Measurements from ENCODE around the gene AAK1.
"Not testable (repeated sequence)": the region's sequence is repeated elsewhere in the genome, so short reads cannot be mapped to it uniquely, and the experiment has no call there.

Gene AAK1

GRCh38 chr2:69660637-69661036 is 17.1 kb upstream of the AAK1 start:
- no peak for DNase-seq (ENCODE audit: insufficient read length, low spot score)
- no peak for FAIRE-seq
- TF ChIP-seq CTCF (IDR thresholded peaks at IDR 0.05; ENCODE audit: insufficient read depth, missing control alignments): no peak

DNA sequence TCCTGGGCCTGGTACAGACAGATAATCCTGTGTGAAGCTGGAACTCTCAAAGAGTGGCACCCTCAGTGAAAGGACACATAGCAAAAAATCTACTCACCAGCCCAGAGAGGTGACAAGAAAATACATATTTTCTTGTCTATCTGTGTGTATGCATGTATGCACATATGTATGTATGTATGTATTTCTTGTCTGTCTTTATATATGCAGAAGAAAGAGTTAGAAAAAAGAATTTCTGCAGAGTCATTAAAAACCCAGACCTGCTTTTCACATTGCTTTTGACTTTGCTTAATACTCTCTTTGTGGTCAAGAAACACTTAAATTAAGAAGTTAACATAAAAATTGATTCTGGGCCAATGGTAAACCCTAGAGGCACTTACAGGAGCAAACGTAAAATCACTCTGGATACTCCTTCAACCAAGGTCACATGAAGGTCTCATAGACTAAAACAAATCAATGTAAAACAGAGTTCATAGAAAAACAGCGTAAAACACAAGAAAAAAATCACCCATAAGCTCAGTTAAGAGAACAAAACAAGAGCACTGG is 16.5 kb upstream of the AAK1 start:
- TF ChIP-seq CTCF (IDR thresholded peaks at IDR 0.05; ENCODE audit: insufficient read depth, missing control alignments): no peak
- no peak for FAIRE-seq
- no peak for DNase-seq (ENCODE audit: insufficient read length, low spot score)

GRCh38 chr2:69659349-69659748 is 15.8 kb upstream of the AAK1 start:
- DNase-seq (ENCODE audit: insufficient read length, low spot score) (no peak), FAIRE-seq (no peak)
- no peak for TF ChIP-seq CTCF (IDR thresholded peaks at IDR 0.05; ENCODE audit: insufficient read depth, missing control alignments)

DNA sequence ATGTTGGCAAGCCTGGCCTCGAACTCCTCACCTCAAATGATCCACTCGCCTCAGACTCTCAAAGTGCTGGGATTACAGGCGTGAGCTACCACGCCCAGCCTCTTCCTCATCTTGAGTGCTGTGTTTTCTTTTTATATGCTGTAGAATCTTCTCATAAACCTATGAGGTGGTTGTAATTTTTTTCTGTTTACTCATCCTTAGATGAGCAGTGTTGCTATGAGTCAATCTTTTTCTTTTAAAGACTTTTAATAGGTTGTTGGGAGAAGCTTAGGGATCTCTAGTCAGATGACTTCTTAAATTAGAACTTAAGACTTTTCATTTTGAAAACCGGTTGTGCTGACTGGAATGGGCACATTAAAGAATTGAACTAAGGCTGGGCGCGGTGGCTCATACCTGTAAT is 8.7 kb upstream of the AAK1 start:
- TF ChIP-seq CTCF (IDR thresholded peaks at IDR 0.05; ENCODE audit: insufficient read depth, missing control alignments): no peak
- DNase-seq (ENCODE audit: insufficient read length, low spot score): no peak

GRCh38 chr2:69647196-69647595 is 3.7 kb upstream of the AAK1 start:
- not testable (repeated sequence) for FAIRE-seq; DNase-seq (ENCODE audit: insufficient read length, low spot score)

More for the DNA sequence above, 8.7 kb upstream of the AAK1 start:
- no peak for FAIRE-seq

DNA sequence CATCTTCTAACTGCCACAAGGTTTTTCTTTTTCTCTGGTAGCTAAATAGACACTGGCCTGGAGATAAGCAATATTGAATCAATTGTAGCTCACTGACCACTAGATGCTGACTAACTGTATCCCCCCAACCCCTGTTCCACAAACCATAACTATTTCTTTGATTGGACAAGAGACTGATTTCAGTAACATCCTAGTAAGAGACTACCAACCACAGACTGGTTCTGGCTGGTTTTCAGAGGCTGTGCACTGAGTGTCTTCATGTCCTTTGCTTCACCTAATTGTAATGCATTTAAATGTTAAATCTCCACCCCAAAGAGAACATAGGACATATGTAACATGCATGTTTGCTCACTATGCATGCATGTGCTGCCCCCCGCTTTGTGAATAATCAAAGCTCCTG is 3.2 kb upstream of the AAK1 start:
- DNase-seq (ENCODE audit: insufficient read length, low spot score) (no peak), FAIRE-seq (no peak)
- no peak for TF ChIP-seq CTCF (IDR thresholded peaks at IDR 0.05; ENCODE audit: insufficient read depth, missing control alignments)

- TF ChIP-seq CTCF (IDR thresholded peaks at IDR 0.05; ENCODE audit: insufficient read depth, missing control alignments): no peak
- FAIRE-seq (no peak), DNase-seq (ENCODE audit: insufficient read length, low spot score) (no peak)
Observed at GRCh38 chr2:69645921-69646320, 2.4 kb upstream of the AAK1 start.

DNA sequence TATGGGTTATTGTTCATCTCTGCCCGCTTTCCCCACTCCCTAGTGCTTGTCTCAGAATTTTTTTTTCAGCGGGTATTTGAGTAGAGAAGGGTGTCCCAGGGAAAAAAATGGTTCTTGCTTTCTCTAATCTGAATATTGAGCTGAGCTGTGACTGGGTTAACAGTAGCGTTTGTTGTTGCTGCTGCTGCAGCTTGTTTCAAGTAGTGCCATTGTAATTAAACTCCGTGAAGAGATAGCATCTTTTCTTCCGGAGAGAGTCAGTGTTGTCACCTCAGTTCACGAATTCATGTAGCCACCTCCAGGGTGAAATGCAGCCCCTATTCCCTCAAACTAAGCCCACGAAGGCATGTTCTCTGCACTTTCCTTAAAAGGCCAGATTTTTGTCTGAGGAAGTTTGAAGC is 1.5 kb upstream of the AAK1 start:
- no peak for FAIRE-seq
- DNase-seq (ENCODE audit: insufficient read length, low spot score): no peak
- no peak for TF ChIP-seq CTCF (IDR thresholded peaks at IDR 0.05; ENCODE audit: insufficient read depth, missing control alignments)
